ENCODE results near the gene AFTPH.

AFTPH gene

GRCh38 chr2:64581018-64581417 is 56.9 kb downstream of the AFTPH start:
- in situ Hi-C loops (cut with MboI; ENCODE audit: low pct_unique_long_range_greater_than_20kb, low sequenced_read_pairs) = no loop called here
- no peak for DNase-seq

- no peak for DNase-seq
- in situ Hi-C loops (cut with MboI; ENCODE audit: low pct_unique_long_range_greater_than_20kb, low sequenced_read_pairs) = no loop called here
Measured at GRCh38 chr2:64581777-64582539, 57.8 kb downstream of the AFTPH start.

- in situ Hi-C loops (cut with MboI; ENCODE audit: low pct_unique_long_range_greater_than_20kb, low sequenced_read_pairs) = no loop called here
- DNase-seq = no peak
Measured at GRCh38 chr2:64582774-64583340, 58.7 kb downstream of the AFTPH start.

GRCh38 chr2:64586054-64586453 is 61.9 kb downstream of the AFTPH start:
- in situ Hi-C loops (cut with MboI; ENCODE audit: low pct_unique_long_range_greater_than_20kb, low sequenced_read_pairs) = no loop called here
- no peak for DNase-seq

- peak; percentile 64 for DNase-seq
- in situ Hi-C loops (cut with MboI; ENCODE audit: low pct_unique_long_range_greater_than_20kb, low sequenced_read_pairs) = no loop called here
Measured at GRCh38 chr2:64586883-64587481, 62.9 kb downstream of the AFTPH start.

- in situ Hi-C loops (cut with MboI; ENCODE audit: low pct_unique_long_range_greater_than_20kb, low sequenced_read_pairs) = no loop called here
- no peak for DNase-seq
Measured at GRCh38 chr2:64587561-64587960, 63.4 kb downstream of the AFTPH start.

GRCh38 chr2:64591188-64591587 is 67.1 kb downstream of the AFTPH start:
- in situ Hi-C loops (cut with MboI; ENCODE audit: low pct_unique_long_range_greater_than_20kb, low sequenced_read_pairs) = no loop called here
- DNase-seq = no peak

GRCh38 chr2:64593035-64593655 is 69.0 kb downstream of the AFTPH start:
- in situ Hi-C loops (cut with MboI; ENCODE audit: low pct_unique_long_range_greater_than_20kb, low sequenced_read_pairs) = no loop called here
- DNase-seq = no peak

- in situ Hi-C loops (cut with MboI; ENCODE audit: low pct_unique_long_range_greater_than_20kb, low sequenced_read_pairs) = no loop called here
- peak; percentile 14 for DNase-seq
Measured at GRCh38 chr2:64594226-64594989, 70.3 kb downstream of the AFTPH start.

GRCh38 chr2:64595397-64596176 is 71.5 kb downstream of the AFTPH start:
- in situ Hi-C loops (cut with MboI; ENCODE audit: low pct_unique_long_range_greater_than_20kb, low sequenced_read_pairs) = no loop called here
- peak; percentile 28 for DNase-seq

GRCh38 chr2:64598226-64598625 is 74.1 kb downstream of the AFTPH start:
- no peak for DNase-seq
- in situ Hi-C loops (cut with MboI; ENCODE audit: low pct_unique_long_range_greater_than_20kb, low sequenced_read_pairs) = no loop called here

GRCh38 chr2:64599469-64599868 is 75.3 kb downstream of the AFTPH start:
- in situ Hi-C loops (cut with MboI; ENCODE audit: low pct_unique_long_range_greater_than_20kb, low sequenced_read_pairs) = no loop called here
- DNase-seq = no peak

GRCh38 chr2:64601034-64601754 is 77.1 kb downstream of the AFTPH start:
- DNase-seq = no peak
- in situ Hi-C loops (cut with MboI; ENCODE audit: low pct_unique_long_range_greater_than_20kb, low sequenced_read_pairs) = loop anchor here (25.0 kb wide), 1 partner anchor 436 kb away; no protein-coding TSS in a partner anchor

GRCh38 chr2:64601785-64602391 is 77.8 kb downstream of the AFTPH start:
- in situ Hi-C loops (cut with MboI; ENCODE audit: low pct_unique_long_range_greater_than_20kb, low sequenced_read_pairs) = loop anchor here (25.0 kb wide), 1 partner anchor 435 kb away; no protein-coding TSS in a partner anchor
- DNase-seq = no peak

GRCh38 chr2:64602436-64602835 is 78.3 kb downstream of the AFTPH start:
- no peak for DNase-seq
- in situ Hi-C loops (cut with MboI; ENCODE audit: low pct_unique_long_range_greater_than_20kb, low sequenced_read_pairs) = loop anchor here (25.0 kb wide), 1 partner anchor 435 kb away; no protein-coding TSS in a partner anchor

GRCh38 chr2:64604155-64604554 is 80.0 kb downstream of the AFTPH start:
- in situ Hi-C loops (cut with MboI; ENCODE audit: low pct_unique_long_range_greater_than_20kb, low sequenced_read_pairs) = loop anchor here (25.0 kb wide), 1 partner anchor 433 kb away; no protein-coding TSS in a partner anchor
- DNase-seq = no peak

GRCh38 chr2:64605026-64605471 is 80.9 kb downstream of the AFTPH start:
- no peak for DNase-seq
- in situ Hi-C loops (cut with MboI; ENCODE audit: low pct_unique_long_range_greater_than_20kb, low sequenced_read_pairs) = loop anchor here (25.0 kb wide), 1 partner anchor 432 kb away; no protein-coding TSS in a partner anchor
